Measurements from ENCODE around the gene TULP4.
"Not testable (repeated sequence)": the region's sequence is repeated elsewhere in the genome, so short reads cannot be mapped to it uniquely, and the experiment has no call there.

The TULP4 gene

DNA sequence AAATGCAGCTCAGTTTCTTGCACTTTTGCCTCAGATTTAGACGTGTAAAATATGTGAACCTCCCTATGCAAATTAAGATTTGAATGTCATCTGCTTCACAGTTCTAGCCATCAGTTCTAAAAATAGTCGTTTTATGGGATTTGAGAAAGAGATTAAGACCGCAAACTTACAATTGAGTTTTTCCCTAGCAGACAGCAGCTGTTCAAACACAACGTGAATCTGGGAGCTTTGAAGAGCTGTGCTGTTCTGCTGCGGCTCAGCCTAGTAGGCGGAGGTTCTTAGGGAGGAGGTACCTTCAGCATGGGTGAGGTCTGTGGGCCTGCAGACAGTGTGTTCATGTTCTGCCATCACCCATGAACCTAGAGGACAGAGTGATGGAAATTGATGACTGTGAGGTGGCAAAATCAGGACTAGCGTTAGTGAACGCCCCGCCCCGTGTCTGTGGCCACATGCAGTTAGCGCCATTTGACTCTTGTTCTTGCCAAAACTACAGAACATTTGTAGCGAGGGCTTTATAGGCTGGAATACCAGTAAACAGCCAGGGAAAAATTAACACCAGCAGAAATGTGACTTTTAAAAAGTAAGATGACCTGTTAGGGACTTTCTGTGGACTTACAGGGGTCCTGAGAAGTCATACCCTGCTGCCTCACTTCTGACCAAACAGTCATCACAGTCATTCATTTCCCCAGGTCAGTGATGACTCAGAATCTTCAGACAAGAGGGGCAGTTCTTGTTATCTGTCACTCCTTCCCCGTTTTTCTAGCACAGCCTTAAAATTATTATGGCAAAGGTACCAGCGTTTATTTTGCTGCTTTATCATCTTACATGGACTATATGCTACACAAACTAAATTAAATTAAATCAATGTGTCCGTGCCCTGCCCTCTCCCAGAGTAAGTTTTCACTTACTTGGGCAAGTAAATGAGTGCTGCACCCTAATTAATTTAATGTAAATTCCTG lies 163.4 kb downstream of the TULP4 start:
- DNase-seq: peak; percentile 60

DNA sequence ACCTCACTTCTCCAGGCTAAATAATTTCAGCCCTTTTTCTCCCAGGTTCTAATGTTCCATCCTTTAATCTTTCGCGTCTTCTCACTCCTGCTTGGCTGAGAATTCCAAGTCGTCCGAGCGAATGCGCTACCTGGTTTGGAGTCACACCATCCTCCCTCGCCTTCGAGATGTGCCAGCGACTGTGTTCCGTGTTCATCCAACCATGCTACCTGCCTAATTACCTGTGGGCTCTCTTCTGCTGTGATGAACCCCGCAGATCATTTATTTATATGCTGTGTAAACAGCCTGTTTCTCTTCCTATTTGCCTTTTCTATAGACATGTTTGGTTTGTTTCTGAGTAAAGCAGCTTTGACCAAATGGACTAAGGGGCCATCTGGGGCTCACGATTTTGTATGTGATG lies 164.1 kb downstream of the TULP4 start:
- DNase-seq: no peak

DNA sequence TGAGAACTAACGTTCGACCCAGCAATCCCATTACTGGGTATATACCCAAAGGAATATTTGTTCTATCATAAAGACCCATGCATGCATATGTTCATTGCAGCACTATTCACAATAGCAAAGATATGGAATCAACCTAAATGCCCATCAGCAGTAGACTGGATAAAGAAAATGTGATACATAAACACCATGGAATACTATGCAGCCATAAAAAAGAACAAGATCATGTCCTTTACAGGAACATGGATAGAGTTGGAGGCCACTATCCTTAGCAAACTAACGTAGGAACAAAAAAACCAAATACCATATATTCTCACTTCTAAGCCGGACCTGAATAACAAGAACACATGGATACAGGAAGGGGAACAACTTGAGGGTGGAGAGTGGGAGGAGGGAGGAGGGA lies 165.5 kb downstream of the TULP4 start:
- DNase-seq: not testable (repeated sequence)

DNA sequence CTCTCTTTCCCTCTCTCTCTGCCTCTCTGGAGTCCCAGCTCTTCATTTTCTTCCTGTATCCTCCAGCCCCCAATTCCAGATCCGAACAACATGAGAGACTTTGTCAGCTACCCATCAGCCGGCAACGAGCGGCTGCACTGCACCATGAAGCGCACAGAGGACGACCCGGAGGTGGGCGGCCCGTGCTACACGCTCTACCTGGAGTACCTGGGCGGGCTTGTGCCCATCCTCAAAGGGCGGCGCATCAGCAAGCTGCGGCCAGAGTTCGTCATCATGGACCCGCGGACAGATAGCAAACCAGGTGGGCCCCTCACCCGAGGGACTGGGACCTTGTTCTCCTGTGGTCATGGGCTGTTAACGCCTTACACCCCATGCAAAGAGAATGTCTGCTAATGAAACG lies 168.7 kb downstream of the TULP4 start:
- DNase-seq: no peak

DNA sequence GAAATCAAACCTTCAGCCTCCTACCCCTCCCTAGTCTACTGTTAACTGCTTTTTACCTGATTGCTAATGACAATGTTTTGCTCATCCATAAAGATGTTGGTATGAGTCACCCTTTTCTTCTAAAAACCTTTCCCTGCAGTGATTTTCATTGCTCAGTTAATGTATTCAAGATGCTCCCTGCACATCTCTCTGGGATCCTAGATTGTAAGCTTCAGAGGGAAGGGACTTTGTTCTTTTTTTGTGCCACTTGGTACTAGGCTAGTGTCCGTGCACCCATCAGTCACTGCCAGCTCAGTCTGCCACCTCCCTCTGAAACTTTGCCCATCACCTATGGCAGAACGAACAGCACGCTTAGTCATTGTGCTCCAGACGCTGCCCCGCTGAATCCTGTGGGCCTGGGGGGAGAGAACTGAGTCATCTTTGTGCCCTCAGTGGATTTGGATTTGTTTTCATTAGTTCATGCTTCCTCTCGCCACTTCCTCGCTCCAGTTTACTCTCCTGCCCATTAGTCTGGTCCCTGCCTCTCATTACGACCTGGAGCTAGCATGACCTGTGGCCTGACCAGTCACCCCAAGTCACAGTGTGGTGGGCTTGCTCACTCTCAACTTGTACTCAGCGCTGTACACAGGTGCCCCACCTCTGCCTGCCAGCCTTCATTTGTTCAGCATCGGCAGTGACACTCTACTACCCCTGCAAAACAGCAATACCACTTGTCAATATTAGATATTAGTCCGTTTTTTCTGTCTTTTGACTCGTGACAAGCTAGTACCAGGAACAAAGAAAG lies 169.6 kb downstream of the TULP4 start:
- no peak for DNase-seq

DNA sequence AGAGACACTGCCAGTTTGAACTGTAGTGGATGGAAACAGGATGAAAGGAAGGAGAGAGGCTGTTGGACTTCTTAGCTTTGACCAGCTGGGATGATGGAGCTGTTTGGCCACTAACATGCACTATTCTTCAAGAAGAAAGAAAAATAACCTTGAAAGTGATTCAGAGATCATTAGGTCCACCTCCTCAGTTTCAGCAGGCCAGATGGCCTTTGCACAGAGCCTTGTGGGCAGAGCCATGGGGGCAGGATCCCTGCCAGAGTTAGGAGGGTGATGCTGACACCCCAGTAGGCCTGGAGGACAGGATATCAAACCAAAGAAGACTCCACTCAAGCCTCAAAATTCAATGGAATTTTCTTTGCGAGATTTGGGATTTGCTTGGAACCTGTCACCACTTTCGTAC lies 173.2 kb downstream of the TULP4 start:
- no peak for DNase-seq

DNA sequence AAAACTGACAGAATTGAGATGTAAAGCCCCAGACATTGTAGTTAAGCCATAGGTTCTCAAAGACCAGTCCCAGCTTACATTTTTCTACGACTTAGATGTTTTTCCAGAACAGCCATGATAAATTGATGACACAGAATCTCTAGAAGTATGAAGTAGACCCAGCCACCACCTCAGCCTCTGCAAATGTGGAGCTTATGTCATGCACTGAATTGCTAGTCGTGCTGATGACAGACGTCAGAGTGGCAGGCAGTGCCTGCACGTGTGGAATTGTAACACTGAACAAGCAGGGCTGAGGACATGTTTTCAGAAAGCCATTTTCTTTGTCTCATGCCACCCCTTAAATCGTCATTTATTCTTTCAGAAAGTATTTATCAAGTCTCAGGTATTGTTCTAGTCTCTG lies 175.2 kb downstream of the TULP4 start:
- peak; percentile 46 for DNase-seq

DNA sequence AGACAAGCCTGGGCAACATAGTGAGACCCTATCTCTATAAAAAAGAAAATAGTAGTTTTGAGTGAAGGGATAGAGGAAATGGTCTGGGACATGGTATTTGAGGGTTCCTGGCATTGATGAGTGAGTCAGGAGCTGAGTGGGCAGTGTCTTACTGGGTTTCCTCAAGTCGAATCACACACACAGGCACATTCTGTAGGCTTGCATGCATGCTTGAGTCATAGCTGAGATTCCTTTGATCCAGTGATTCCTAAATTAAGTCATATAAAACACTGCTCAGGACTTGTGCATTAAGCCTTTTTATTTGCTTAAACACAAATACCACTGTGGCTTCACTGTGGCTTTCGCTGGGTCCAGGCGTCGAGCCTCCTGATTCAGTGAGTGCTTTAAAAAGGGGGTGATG lies 175.8 kb downstream of the TULP4 start:
- DNase-seq: peak; percentile 77

DNA sequence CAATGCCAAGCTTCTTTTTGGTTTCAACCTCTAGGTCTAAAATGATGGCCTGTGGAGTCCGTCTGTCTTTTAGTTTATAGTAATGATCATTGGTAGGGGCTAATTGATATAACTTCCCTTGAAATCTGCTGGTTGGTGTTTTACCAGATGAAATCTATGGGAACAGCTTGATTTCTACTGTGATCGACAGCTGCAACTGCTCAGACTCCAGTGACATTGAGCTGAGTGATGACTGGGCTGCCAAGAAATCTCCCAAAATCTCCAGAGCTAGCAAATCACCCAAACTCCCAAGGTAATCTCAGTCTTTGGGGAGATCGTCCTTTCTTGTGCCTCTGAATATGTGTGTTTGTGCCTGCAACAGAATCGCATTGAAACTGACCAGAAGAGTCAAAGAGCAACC lies 177.2 kb downstream of the TULP4 start:
- DNase-seq: no peak

DNA sequence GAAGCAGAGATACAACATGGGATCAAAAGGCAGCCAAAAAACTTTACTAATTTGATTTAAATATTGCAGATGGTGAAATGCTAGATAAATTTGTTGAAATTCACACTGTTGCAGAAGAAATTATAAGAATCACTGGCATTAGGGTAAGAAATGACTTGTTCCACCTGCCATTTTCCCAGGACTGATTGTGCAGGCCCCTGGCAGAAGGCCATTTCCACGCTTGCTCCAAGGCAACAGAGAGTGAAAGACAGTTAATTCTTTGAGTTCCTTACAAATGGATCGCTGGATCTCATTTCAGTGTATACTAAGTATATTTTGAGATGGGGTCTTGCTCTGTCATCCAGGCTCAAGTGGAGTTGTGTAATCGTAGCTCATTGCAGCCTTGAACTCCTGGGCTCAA lies 180.6 kb downstream of the TULP4 start:
- DNase-seq: no peak

DNA sequence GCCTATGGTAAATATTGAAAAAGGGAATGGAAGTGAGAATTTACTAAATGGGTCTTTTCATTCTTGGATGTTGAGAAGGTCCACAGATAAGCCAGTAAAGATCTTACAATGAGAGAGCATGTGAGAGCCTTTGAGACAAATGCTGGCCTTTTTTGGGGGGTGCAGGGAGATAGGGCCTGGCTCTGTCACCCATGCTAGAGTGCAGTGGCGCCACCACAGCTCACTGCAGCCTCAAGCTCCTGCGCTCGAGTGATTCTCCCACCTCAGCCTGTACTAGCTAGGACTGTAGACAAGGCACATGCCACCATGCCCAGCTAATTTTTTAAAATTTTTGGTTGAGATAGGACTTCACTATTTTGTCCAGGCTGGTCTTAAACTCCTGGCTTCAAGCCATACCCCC lies 184.4 kb downstream of the TULP4 start:
- no peak for DNase-seq

DNA sequence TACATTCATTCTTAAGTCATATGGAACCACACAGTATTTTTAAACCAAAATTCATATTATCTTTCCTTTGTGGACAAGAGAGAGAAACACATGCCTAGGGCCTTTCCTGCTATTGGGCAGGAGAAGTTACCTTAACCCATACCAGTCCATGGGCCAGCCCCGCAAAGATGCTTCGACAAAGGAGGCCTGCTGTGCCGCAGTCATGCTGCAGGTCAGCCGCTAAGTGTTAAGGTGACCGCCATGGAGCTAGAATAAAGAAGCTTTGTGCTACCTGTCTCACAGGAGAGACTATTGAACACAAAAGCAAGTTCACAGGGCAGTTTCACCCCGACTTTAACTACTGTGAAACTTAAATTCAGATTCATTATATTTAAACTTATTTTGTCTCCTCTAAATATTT lies 185.4 kb downstream of the TULP4 start:
- DNase-seq: no peak

DNA sequence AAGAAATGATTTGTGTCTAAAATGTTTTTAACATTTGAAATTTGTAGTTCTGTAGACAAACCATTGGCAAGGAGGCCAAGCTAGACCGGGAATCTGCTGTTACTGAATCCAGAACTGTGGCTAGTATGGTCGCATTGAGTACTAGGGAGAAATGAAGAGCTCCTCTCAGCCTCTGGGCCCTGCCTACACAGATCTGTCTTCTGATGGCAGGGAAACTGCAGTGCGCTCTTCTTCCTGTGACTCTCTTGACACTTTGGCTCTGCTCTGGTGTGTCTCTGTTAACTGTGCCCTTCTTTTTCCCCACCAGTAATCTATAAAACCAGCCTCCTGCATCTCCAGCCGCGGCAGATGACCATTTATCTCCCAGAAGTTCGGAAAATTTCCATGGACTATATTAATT lies 186.1 kb downstream of the TULP4 start:
- no peak for DNase-seq

DNA sequence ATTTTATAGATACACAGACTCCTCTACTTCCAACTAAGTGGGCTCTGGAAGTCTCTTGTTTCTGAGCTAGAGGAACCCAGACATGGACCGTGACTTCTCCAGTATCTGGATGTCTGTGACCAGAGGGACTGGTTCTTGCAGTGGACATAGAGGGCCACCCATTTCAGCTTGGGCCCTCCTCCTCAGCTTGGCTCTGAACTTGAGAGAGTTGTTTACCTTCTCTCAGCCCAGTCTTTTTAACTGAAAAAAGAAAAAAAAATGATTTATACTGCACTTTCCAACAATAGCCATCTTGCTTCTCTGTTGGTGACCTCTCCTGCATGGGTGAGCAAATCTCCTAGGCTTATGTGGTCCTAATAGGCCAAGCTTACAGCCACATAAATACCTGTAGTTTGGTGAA lies 187.3 kb downstream of the TULP4 start:
- DNase-seq: no peak

DNA sequence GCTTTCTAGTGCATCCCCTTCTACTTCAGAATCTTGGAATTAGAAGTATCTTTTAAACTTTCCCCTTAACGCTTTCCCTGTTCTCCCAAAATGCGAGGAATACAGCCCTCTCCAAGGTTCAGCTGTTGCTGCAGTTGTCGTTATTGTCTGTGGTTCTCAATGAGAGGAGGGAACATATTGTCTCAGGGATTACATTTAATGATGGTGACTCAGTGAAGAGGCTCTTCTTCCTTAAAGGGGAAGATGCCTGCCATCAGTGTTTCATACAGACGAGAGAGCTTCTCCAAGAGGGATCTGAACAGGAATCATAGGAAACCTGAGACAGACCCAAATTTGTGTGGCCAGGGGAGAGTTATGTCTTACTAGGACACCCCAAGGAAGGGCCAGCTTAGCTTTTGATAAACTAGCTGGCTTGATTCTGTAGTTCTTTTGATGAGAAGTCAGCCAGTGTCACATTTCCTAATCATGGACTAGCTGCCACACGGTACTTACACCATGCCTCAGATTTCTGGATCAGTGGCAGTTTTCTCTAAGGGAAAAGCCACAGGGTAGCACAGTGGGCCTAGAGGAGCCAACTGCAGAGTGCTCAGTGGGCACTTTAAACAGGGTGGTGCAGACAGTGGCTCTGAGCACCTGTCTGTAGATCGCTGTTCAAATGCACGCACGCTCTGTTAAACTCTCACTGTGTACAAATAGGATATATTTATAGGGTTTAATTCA lies 187.9 kb downstream of the TULP4 start:
- DNase-seq: no peak

DNA sequence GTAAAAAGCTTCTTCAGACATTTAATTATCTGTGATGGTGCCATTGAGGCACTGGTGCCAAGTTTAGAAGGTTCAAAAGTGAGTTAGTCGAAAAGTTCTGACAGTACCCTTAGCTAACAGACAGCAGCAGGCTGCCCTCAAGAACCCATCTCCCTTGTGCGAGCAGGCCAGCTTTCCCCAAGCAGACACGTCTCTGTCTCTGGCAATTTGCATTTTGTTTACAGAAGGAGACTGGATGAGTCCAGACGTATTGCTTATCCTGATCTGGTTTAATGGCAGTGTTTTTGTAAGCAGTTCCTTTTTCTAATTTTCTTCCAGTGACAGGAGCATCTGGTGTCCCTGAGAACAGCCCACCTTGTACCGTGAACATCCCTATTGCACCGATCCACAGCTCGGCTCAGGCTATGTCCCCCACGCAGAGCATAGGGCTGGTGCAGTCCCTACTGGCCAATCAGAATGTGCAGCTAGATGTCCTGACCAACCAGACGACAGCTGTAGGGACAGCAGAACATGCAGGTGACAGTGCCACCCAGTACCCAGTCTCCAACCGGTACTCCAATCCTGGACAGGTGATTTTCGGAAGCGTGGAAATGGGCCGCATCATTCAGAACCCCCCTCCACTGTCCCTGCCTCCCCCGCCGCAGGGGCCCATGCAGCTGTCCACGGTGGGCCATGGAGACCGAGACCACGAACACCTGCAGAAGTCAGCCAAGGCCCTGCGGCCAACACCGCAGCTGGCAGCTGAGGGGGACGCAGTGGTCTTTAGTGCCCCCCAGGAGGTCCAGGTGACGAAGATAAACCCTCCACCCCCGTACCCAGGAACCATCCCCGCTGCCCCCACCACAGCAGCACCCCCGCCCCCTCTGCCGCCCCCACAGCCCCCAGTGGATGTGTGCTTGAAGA lies 189.3 kb downstream of the TULP4 start:
- no peak for DNase-seq

DNA sequence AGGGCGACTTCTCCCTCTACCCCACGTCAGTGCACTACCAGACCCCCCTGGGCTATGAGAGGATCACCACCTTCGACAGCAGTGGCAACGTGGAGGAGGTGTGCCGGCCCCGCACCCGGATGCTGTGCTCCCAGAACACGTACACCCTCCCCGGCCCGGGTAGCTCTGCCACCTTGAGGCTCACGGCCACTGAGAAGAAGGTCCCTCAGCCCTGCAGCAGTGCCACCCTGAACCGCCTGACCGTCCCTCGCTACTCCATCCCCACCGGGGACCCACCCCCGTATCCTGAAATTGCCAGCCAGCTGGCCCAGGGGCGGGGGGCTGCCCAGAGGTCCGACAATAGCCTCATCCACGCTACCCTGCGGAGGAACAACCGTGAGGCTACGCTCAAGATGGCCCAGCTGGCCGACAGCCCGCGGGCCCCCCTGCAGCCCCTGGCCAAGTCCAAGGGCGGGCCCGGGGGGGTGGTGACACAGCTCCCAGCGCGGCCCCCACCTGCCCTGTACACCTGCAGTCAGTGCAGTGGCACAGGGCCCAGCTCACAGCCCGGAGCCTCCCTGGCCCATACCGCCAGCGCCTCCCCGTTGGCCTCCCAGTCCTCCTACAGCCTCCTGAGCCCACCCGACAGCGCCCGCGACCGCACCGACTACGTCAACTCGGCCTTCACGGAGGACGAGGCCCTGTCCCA lies 190.1 kb downstream of the TULP4 start:
- no peak for DNase-seq

DNA sequence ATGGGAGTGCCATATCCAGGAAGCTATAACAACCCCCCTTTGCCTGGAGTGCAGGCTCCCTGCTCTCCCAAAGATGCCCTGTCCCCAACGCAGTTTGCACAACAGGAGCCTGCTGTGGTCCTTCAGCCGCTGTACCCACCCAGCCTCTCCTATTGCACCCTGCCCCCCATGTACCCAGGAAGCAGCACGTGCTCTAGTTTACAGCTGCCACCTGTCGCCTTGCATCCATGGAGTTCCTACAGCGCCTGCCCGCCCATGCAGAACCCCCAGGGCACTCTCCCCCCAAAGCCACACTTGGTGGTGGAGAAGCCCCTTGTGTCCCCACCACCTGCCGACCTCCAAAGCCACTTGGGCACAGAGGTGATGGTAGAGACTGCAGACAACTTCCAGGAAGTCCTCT lies 191.0 kb downstream of the TULP4 start:
- DNase-seq: no peak

DNA sequence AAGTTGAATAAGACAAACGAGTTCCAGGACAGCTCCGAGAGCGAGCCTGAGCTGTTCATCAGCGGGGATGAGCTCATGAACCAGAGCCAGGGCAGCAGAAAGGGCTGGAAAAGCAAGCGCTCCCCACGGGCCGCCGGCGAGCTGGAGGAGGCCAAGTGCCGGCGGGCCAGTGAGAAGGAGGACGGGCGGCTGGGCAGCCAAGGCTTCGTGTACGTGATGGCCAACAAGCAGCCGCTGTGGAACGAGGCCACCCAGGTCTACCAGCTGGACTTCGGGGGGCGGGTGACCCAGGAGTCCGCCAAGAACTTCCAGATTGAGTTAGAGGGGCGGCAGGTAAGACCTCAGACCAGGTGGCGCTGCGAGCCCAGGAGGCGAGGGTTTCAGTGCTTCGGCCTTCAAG lies 191.6 kb downstream of the TULP4 start:
- DNase-seq: no peak

DNA sequence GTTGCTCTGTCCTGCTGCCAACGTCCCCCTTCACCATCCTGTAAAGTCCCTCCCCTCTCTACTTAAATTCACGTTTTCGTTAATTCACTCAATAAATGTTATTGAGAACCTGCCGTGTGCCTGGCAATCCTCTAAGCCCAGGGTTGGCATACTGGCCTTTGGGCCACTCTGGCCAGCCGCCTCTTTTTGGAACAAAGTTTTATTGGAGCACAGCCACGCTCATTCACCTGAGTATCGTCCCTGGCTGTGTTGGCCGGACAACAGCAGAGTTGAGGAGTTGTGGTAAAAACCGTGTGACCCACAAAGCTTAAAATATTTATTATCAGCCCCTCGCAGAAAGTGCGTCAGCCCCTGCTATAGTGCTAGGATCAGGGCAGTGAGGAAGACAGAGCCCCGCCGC lies 192.9 kb downstream of the TULP4 start:
- no peak for DNase-seq

DNA sequence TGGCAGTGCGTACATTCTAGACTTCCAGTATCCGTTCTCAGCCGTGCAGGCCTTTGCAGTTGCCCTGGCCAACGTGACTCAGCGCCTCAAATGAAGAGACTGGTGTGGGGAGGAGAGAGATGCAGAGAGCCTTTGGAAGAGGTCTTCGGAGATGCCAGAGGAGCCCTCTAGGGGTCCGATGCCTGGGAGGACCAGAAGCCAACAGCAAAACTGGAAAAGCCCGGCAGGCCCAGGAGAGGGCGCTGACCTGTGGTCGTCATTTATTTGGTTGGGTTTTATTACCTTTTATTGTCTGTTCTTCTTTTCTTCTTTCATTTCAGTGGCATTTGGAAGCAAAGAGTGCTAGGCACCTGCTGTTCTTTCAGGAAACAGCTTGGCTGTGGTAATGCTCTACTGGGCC lies 194.3 kb downstream of the TULP4 start:
- no peak for DNase-seq

DNA sequence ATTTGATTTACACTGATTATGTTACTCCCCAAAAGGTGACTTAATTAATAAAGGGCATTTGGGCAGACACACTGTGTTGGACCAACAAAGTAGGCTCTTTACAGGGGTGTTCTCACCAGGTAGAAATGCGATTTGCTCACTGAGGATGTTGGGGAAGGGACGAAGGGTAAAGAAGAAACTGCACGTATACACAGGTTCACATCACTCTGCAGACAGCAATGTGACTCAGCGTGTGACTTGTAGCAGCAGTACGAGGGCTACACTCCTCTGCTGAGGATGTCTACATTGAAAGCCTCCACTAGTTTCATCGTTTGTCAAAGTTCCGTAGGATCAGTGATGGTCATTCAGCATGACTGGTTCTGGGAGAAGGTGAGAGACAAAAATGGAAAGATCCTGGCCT lies 194.9 kb downstream of the TULP4 start:
- no peak for DNase-seq
